Measurements from ENCODE around the gene CACNG4.

DNA sequence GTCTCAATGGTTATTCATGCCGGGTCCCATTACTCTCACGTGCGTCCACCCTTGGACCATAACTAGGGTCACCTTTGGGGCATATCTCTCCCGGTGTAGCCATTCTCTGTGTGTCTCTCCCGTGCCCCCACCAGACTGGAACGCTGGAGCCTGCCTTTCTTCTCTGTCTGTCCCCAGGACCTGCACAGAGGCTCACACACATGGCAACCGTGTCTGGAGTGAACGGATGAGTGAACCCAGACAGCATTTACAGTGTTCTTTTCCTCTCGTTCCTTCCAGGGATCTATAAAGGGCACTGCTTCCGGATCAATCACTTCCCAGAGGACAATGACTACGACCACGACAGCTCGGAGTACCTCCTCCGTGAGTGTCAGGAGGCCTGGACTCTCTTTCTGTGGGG, 53.4 kb downstream of the CACNG4 start:
- TF ChIP-seq, protein P1, sequence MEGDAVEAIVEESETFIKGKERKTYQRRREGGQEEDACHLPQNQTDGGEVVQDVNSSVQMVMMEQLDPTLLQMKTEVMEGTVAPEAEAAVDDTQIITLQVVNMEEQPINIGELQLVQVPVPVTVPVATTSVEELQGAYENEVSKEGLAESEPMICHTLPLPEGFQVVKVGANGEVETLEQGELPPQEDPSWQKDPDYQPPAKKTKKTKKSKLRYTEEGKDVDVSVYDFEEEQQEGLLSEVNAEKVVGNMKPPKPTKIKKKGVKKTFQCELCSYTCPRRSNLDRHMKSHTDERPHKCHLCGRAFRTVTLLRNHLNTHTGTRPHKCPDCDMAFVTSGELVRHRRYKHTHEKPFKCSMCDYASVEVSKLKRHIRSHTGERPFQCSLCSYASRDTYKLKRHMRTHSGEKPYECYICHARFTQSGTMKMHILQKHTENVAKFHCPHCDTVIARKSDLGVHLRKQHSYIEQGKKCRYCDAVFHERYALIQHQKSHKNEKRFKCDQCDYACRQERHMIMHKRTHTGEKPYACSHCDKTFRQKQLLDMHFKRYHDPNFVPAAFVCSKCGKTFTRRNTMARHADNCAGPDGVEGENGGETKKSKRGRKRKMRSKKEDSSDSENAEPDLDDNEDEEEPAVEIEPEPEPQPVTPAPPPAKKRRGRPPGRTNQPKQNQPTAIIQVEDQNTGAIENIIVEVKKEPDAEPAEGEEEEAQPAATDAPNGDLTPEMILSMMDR (IDR thresholded peaks at IDR 0.05), result no peak
- TF ChIP-seq POLR2A (IDR thresholded peaks at IDR 0.05) (no peak), EP300 (IDR thresholded peaks at IDR 0.05; ENCODE audit: low read depth) (no peak)
